H7 (cell line): ENCODE data around the gene ACTL8. TPM values are rescaled to one million over a fixed set of nuclear protein-coding genes. Genes with fewer than 3 reads are reported as not detected.

ENCODE experiments used
- DNase-seq: peaks from one replicate; pipeline ENCODE4 v3.0.0; 2012
- H3K27me3 ChIP-seq: 2 replicates; pipeline ENCODE4 v1.6.0; 2011; ENCODE audit warnings: mild to moderate bottlenecking, low read length; ENCODE audit not compliant: control insufficient read depth, insufficient read depth
- H3K36me3 ChIP-seq: replicated peaks from 2 replicates; pipeline ENCODE4 v1.5.1; 2011; ENCODE audit warnings: low read length; ENCODE audit not compliant: control insufficient read depth, insufficient read depth
- H3K4me3 ChIP-seq: 2 replicates; pipeline ENCODE4 v1.5.1; 2011; ENCODE audit warnings: low read depth, mild to moderate bottlenecking, control low read depth, low read length, moderate library complexity; ENCODE audit not compliant: insufficient read depth
- total RNA-seq: library from RNA; depleted of rRNA; stranded (reverse); fragments of >200 nt; shearing (Covaris generic); gene quantifications from 2 replicates; pipeline ENCODE4 v1.2.3, GENCODE V29; 2014

The ACTL8 gene
- total RNA-seq, 1 experiment from 2014 or later = 0.97 TPM

- Histone ChIP-seq H3K27me3 (no peaks in the 10 kb centered on the region), H3K36me3 (no peaks in the 10 kb centered on the region; the same call in 1 of the 2 replicates), H3K4me3 (no peak overlapping the region)
- DNase-seq = no peak
Measured at GRCh38 chr1:17728123-17728712, 26.9 kb upstream of the ACTL8 start.

- no peak for DNase-seq
- H3K4me3 ChIP-seq = no peak overlapping the region
- H3K27me3 ChIP-seq = no peaks in the 10 kb centered on the region
- no peaks in the 10 kb centered on the region; the same call in 1 of the 2 replicates for H3K36me3 ChIP-seq
Measured at GRCh38 chr1:17729248-17729647, 25.9 kb upstream of the ACTL8 start.

GRCh38 chr1:17729909-17730308 is 25.2 kb upstream of the ACTL8 start:
- H3K36me3 ChIP-seq = no peaks in the 10 kb centered on the region; the same call in 1 of the 2 replicates
- no peaks in the 10 kb centered on the region for H3K27me3 ChIP-seq
- no peak overlapping the region for H3K4me3 ChIP-seq
- peak; percentile 51 for DNase-seq

GRCh38 chr1:17731460-17731859 is 23.7 kb upstream of the ACTL8 start:
- Histone ChIP-seq H3K27me3 (no peaks in the 10 kb centered on the region), H3K36me3 (no peaks in the 10 kb centered on the region; the same call in 1 of the 2 replicates), H3K4me3 (no peak overlapping the region)
- DNase-seq = no peak

GRCh38 chr1:17732475-17732874 is 22.7 kb upstream of the ACTL8 start:
- H3K27me3 ChIP-seq = no peaks in the 10 kb centered on the region
- no peak for DNase-seq
- H3K36me3 ChIP-seq = no peaks in the 10 kb centered on the region; the same call in 1 of the 2 replicates
- no peak overlapping the region for H3K4me3 ChIP-seq

GRCh38 chr1:17733661-17734060 is 21.5 kb upstream of the ACTL8 start:
- no peaks in the 10 kb centered on the region; the same call in 1 of the 2 replicates for H3K36me3 ChIP-seq
- DNase-seq = no peak
- H3K4me3 ChIP-seq = no peak overlapping the region
- no peaks in the 10 kb centered on the region for H3K27me3 ChIP-seq

- H3K4me3 ChIP-seq = no peak overlapping the region
- no peaks in the 10 kb centered on the region; the same call in 1 of the 2 replicates for H3K36me3 ChIP-seq
- no peak for DNase-seq
- H3K27me3 ChIP-seq = no peaks in the 10 kb centered on the region
Measured at GRCh38 chr1:17734609-17735008, 20.5 kb upstream of the ACTL8 start.

- Histone ChIP-seq H3K27me3 (peaks cover 2% of the 10 kb centered on the region; the same call in 1 of the 2 replicates), H3K4me3 (no peak overlapping the region), H3K36me3 (no peaks in the 10 kb centered on the region; the same call in 1 of the 2 replicates)
- DNase-seq = no peak
Measured at GRCh38 chr1:17735348-17735747, 19.8 kb upstream of the ACTL8 start.

GRCh38 chr1:17735793-17736192 is 19.3 kb upstream of the ACTL8 start:
- no peak overlapping the region for H3K4me3 ChIP-seq
- DNase-seq = no peak
- no peaks in the 10 kb centered on the region for H3K36me3 ChIP-seq
- H3K27me3 ChIP-seq = peaks cover 2% of the 10 kb centered on the region; the same call in 1 of the 2 replicates

- no peak overlapping the region for H3K4me3 ChIP-seq
- peak; percentile 68 for DNase-seq
- H3K36me3 ChIP-seq = no peaks in the 10 kb centered on the region
- H3K27me3 ChIP-seq = peaks cover 2% of the 10 kb centered on the region; the same call in 1 of the 2 replicates
Measured at GRCh38 chr1:17736625-17737024, 18.5 kb upstream of the ACTL8 start.

GRCh38 chr1:17739050-17739449 is 16.1 kb upstream of the ACTL8 start:
- Histone ChIP-seq H3K27me3 (peaks cover 2% of the 10 kb centered on the region; the same call in 1 of the 2 replicates), H3K36me3 (no peaks in the 10 kb centered on the region), H3K4me3 (no peak overlapping the region)
- peak; percentile 73 for DNase-seq

GRCh38 chr1:17741052-17741451 is 14.1 kb upstream of the ACTL8 start:
- Histone ChIP-seq H3K36me3 (no peaks in the 10 kb centered on the region), H3K27me3 (peaks cover 2% of the 10 kb centered on the region; the same call in 1 of the 2 replicates), H3K4me3 (no peak overlapping the region)
- peak; percentile 79 for DNase-seq

- no peak overlapping the region for H3K4me3 ChIP-seq
- H3K36me3 ChIP-seq = no peaks in the 10 kb centered on the region
- DNase-seq = no peak
- peaks cover 2% of the 10 kb centered on the region; the same call in 1 of the 2 replicates for H3K27me3 ChIP-seq
Measured at GRCh38 chr1:17742583-17742982, 12.6 kb upstream of the ACTL8 start.

GRCh38 chr1:17743008-17743647 is 12.0 kb upstream of the ACTL8 start:
- Histone ChIP-seq H3K4me3 (no peak overlapping the region), H3K27me3 (peaks cover 2% of the 10 kb centered on the region; the same call in 1 of the 2 replicates), H3K36me3 (no peaks in the 10 kb centered on the region)
- DNase-seq = no peak

GRCh38 chr1:17743925-17744324 is 11.2 kb upstream of the ACTL8 start:
- no peak for DNase-seq
- H3K36me3 ChIP-seq = no peaks in the 10 kb centered on the region
- H3K27me3 ChIP-seq = peaks cover 2% of the 10 kb centered on the region; the same call in 1 of the 2 replicates
- no peak overlapping the region for H3K4me3 ChIP-seq
